Left ventricle myocardium inferior (tissue), 1 donor: ENCODE data around the gene NUP50. TPM values are rescaled to one million over a fixed set of nuclear protein-coding genes. Genes with fewer than 3 reads are reported as not detected.

ENCODE experiments used
- DNase-seq: peaks from one replicate; pipeline ENCODE4 v3.0.0-alpha.2; 2020
- H3K27ac ChIP-seq: fragments of 200-600 bp; replicated peaks from 2 replicates; pipeline ENCODE4 v1.8.0; 2021
- H3K27me3 ChIP-seq: fragments of 200-600 bp; 2 replicates; pipeline ENCODE4 v1.8.0; 2021; ENCODE audit warnings: low read depth
- H3K36me3 ChIP-seq: fragments of 200-600 bp; 2 replicates; pipeline ENCODE4 v1.8.0; 2021
- H3K4me1 ChIP-seq: fragments of 200-600 bp; 2 replicates; pipeline ENCODE4 v1.8.0; 2021
- H3K4me3 ChIP-seq: fragments of 200-600 bp; 2 replicates; pipeline ENCODE4 v1.8.0; 2021; ENCODE audit warnings: mild to moderate bottlenecking, moderate library complexity
- H3K9me3 ChIP-seq: fragments of 200-600 bp; replicated peaks from 2 replicates; pipeline ENCODE4 v1.8.0; 2021
- intact Hi-C: fragments of 100-400 bp; cut with micrococcal nuclease; formaldehyde crosslinking; loops from one replicate; pipeline ENCODE4 v1.11.0; 2022
- total RNA-seq: library from RNA; stranded (reverse); fragmentation: NEBNext Ultra II Directional; extraction: Animal tissue kit (Norgen Biotek cat#: 25700); gene quantifications from one replicate; pipeline ENCODE4 v1.2.1, GENCODE V29; 2021
- TF ChIP-seq, protein P1 (sequence below): fragments of 200-600 bp; IDR thresholded peaks from 2 replicates; pipeline ENCODE4 v1.8.0; 2021; ENCODE audit warnings: antibody characterized with exemption, mild to moderate bottlenecking, borderline replicate concordance
- donor health status: DM: no; HTN: yes; CAD: no; lungs with severe emphysema.

NUP50 gene
- total RNA-seq, 1 donor from 2014 or later: 12.9 TPM

DNA sequence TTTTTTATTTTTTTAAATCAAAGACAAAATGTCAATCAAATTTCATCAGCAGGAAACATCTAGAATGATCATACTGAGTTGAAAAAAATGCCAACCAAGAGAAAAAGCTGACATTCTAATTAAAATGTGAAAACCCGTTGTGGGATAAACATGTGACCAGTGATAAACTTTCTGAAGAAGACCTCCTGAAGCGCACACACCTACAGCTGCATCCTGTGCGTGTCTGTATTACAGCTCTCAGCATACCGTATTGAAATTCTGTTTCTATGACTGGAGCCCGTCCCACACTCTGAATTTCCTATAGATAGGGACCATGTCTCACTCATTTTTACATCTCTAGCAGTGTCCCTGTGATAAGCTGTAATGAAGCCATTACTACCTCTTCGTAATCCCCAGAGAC, 12.2 kb upstream of the NUP50 start:
- TF ChIP-seq, protein P1, sequence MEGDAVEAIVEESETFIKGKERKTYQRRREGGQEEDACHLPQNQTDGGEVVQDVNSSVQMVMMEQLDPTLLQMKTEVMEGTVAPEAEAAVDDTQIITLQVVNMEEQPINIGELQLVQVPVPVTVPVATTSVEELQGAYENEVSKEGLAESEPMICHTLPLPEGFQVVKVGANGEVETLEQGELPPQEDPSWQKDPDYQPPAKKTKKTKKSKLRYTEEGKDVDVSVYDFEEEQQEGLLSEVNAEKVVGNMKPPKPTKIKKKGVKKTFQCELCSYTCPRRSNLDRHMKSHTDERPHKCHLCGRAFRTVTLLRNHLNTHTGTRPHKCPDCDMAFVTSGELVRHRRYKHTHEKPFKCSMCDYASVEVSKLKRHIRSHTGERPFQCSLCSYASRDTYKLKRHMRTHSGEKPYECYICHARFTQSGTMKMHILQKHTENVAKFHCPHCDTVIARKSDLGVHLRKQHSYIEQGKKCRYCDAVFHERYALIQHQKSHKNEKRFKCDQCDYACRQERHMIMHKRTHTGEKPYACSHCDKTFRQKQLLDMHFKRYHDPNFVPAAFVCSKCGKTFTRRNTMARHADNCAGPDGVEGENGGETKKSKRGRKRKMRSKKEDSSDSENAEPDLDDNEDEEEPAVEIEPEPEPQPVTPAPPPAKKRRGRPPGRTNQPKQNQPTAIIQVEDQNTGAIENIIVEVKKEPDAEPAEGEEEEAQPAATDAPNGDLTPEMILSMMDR: no peak
- Histone ChIP-seq H3K4me1 (no peaks in the 10 kb centered on the region), H3K36me3 (peaks cover 5% of the 10 kb centered on the region), H3K27me3 (no peaks in the 10 kb centered on the region), H3K27ac (no peak overlapping the region), H3K4me3 (no peak overlapping the region), H3K9me3 (no peaks in the 10 kb centered on the region)
- intact Hi-C loops: no loop called here
- DNase-seq: no peak

DNA sequence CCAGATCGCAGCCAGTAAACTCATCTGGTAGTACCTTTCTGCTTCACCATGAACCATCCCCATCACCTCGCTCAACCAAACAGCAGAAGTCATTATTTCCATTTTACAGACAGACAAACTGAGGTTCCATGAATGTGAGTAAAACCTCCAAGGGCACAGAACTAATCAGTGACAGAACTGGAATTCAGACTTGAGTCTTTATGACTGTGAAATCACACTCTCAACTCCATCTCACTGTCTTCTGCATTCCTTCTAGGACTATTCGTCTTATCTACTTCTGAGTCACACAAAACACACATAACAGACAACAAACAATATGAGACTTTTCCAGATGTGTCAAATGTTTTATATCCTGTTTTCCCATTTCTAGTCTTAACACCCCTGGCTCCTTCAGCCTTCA, 9.3 kb upstream of the NUP50 start:
- Histone ChIP-seq H3K27me3 (no peaks in the 10 kb centered on the region), H3K27ac (no peak overlapping the region), H3K4me1 (peaks cover under 1% of the 10 kb centered on the region), H3K9me3 (no peaks in the 10 kb centered on the region), H3K4me3 (no peak overlapping the region), H3K36me3 (peaks cover 17% of the 10 kb centered on the region)
- intact Hi-C loops: no loop called here
- TF ChIP-seq, protein P1: no peak
- no peak for DNase-seq

DNA sequence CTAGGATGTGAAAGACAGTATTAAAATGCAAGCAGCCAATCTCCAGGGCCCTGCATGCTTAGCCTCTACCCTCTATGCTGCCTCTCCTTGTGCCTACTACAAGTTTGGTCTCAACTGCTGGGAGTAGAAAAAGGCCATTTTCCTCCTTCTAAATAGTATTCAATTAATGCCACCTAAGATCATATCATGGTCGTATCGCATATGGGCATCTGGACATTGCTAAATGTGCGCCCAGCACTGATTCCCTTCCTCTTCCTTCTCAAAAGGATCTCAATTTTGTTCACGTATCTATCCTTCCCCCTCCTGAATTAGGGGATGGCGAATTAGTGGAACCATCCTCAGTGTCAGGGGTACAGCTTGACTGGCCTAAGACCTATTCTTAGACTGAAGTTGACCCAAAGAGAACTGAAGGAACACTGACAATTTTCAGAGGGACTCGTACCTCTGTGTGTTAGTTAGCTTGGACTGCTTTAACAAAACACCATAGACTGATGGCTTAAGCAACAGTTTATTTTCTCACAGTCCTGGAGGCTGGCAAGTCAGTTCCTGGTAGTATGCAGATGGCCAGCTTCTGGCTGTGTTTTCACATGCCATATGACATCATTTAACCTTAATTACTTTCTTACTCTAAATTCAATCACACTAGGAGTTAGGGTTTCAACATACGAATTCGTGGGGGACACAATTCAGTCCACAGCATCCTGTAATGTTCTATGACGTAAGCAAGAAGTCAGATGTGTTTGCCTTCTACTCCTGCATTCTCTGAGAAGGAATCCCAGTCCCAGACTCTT, 8.5 kb upstream of the NUP50 start:
- intact Hi-C loops: no loop called here
- peaks cover 7% of the 10 kb centered on the region for H3K4me1 ChIP-seq
- no peak overlapping the region for H3K4me3 ChIP-seq
- H3K36me3 ChIP-seq: peaks cover 17% of the 10 kb centered on the region
- no peaks in the 10 kb centered on the region for H3K9me3 ChIP-seq
- H3K27me3 ChIP-seq: no peaks in the 10 kb centered on the region
- TF ChIP-seq, protein P1: no peak
- no peak overlapping the region for H3K27ac ChIP-seq
- DNase-seq: no peak

DNA sequence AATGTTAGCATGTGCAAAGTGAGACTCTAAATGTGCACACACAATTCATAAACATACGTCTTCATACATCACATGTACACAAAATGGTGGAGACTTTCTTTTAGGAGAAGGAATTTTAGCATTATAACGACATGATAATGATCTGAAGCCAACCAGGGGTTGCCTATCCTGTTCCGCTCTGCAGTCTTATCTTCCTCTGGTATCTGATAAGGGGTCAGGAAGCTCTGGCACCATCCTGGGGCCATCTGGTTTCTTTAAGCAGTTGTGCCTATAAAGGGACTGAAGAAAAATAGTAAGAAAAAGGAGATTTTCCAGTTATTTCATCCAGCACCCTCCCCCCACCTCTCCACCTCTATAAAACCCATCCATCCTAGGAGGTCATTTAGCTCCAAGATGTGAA, 5.8 kb upstream of the NUP50 start:
- no peaks in the 10 kb centered on the region for H3K9me3 ChIP-seq
- intact Hi-C loops: no loop called here
- TF ChIP-seq, protein P1: no peak
- H3K36me3 ChIP-seq: peaks cover 17% of the 10 kb centered on the region
- H3K4me1 ChIP-seq: peaks cover 14% of the 10 kb centered on the region
- H3K4me3 ChIP-seq: no peak overlapping the region
- no peaks in the 10 kb centered on the region for H3K27me3 ChIP-seq
- no peak overlapping the region for H3K27ac ChIP-seq
- no peak for DNase-seq

DNA sequence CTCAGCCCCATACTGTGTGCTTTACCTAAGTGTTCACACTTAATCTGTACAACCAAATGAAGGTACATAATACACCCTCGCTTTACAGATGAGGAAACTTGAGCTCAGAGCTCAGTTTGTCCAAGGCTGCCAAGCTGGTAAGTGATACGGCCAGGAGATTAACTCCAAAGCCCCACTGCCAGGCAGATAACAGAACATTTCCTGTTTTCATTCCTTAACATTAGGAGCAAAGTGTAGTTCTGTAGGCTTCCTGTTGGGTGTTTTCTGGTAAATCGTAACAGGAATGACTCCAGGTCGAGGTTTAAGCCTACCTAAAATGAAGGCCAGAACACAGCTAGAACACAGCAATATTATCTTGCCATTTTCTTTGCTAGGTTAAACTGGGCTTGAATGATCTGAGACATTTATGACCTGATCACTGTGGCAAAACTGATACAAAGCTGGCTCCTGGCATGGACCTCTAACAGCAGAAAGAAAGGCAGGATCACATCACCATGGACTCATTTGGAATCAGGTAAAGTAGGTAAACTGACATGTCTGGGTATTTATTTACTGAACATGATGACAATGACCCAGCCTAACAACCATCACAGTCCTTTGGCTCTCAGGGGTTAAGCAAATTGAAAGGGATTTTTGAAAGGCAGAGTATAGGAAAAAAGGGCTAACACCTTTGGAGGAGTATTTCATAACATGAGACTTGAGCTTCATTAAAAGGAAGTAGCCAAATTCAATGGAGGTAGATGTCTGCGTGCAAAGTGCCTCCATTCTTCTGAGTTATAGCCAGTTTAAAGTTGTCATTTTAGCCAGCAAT, 3.9 kb upstream of the NUP50 start:
- peak overlapping the region; percentile 7 for H3K27ac ChIP-seq
- H3K9me3 ChIP-seq: no peaks in the 10 kb centered on the region
- intact Hi-C loops: no loop called here
- H3K4me3 ChIP-seq: no peak overlapping the region
- H3K36me3 ChIP-seq: peaks cover 17% of the 10 kb centered on the region
- DNase-seq: no peak
- H3K4me1 ChIP-seq: peaks cover 31% of the 10 kb centered on the region
- TF ChIP-seq, protein P1: no peak
- no peaks in the 10 kb centered on the region for H3K27me3 ChIP-seq
